Suprapubic skin (tissue), 4 donors: ENCODE data around the gene H19. TPM values are rescaled to one million over a fixed set of nuclear protein-coding genes. Genes with fewer than 3 reads are reported as not detected.

Experiments used
- DNase-seq, 2 donors: peaks; one replicate each; pipeline ENCODE4 v3.0.0-alpha.2; 2019; ENCODE audit warnings: low spot score in 2 of 2
- H3K27ac ChIP-seq: fragments of 200-600 bp; sonication (generic); one replicate; pipeline ENCODE4 v1.5.1; 2019
- H3K27me3 ChIP-seq: fragments of 200-600 bp; sonication (generic); one replicate; pipeline ENCODE4 v1.5.1; 2019
- H3K36me3 ChIP-seq: fragments of 200-600 bp; sonication (generic); one replicate; pipeline ENCODE4 v1.5.1; 2019
- H3K4me1 ChIP-seq: fragments of 200-600 bp; sonication (generic); one replicate; pipeline ENCODE4 v1.5.1; 2019
- H3K4me3 ChIP-seq: fragments of 200-600 bp; sonication (generic); one replicate; pipeline ENCODE4 v1.5.1; 2019; ENCODE audit warnings: mild to moderate bottlenecking
- H3K9me3 ChIP-seq: fragments of 200-600 bp; sonication (generic); one replicate; pipeline ENCODE4 v1.5.1; 2019
- EP300 ChIP-seq: sonication (generic); formaldehyde crosslinking; IDR thresholded peaks from one replicate; pipeline ENCODE4 v1.6.1; 2017; ENCODE audit warnings: antibody characterized with exemption
- POLR2A ChIP-seq, 2 donors: fragments of 450-650 bp; IDR thresholded peaks; one replicate each; pipeline ENCODE4 v1.6.1; 2017; ENCODE audit warnings: antibody characterized with exemption in 2 of 2, mild to moderate bottlenecking in 2 of 2, moderate library complexity in 2 of 2
- POLR2AphosphoS5 ChIP-seq, 3 donors: sonication (generic); formaldehyde crosslinking; IDR thresholded peaks; one replicate each; pipeline ENCODE4 v1.6.1; 2017; ENCODE audit warnings: antibody characterized with exemption in 3 of 3
- WGBS: methylation state at CpG from one replicate; pipeline ENCODE4 v1.1.5; 2018; 5-methylcytosine and 5-hydroxymethylcytosine counted together
- total RNA-seq, 4 donors: library from RNA; depleted of rRNA; stranded (reverse); fragments of >200 nt; gene quantifications; one replicate each; pipeline ENCODE4 v1.1.0, GENCODE V29; 2016
- TF ChIP-seq, protein P1 (sequence below), 2 donors: fragments of 200-600 bp in 1 of 2; fragments of 450-650 bp in 1 of 2; sonication (generic) in 1 of 2; IDR thresholded peaks; one replicate each; pipeline ENCODE4 v1.5.1; 2016 to 2019; ENCODE audit warnings: antibody characterized with exemption in 2 of 2, mild to moderate bottlenecking in 1 of 2, moderate library complexity in 1 of 2

H19 gene
- total RNA-seq, 4 donors from 2014 or later = 20.0 to 62.2 (median 40.4) TPM

DNA sequence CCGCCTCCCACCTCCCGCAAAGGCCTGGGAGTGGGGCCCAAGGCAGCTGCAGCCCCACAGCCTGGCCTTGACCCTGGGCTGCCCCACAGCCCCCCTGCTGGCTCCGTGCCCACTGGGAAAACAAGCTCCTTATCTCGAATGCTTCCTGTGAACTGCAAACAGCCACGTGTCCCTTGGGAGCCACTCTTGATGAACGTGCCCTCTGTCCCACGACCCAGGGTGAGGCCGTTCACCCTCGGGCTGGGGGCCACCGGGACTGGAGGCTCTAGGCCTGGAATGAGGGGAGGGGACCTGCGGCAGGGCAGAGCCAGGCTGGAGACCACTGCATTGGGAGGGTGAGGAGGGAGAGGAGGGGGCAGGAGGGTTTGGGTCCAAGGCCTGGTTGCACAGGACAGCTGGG, 9.5 kb downstream of the H19 start:
- Histone ChIP-seq H3K27ac (no peak overlapping the region), H3K4me3 (no peak overlapping the region), H3K4me1 (no peaks in the 10 kb centered on the region), H3K27me3 (no peaks in the 10 kb centered on the region), H3K36me3 (no peaks in the 10 kb centered on the region), H3K9me3 (no peaks in the 10 kb centered on the region)
- TF ChIP-seq POLR2A (IDR thresholded peaks at IDR 0.05) = no peak
- TF ChIP-seq, protein P1, sequence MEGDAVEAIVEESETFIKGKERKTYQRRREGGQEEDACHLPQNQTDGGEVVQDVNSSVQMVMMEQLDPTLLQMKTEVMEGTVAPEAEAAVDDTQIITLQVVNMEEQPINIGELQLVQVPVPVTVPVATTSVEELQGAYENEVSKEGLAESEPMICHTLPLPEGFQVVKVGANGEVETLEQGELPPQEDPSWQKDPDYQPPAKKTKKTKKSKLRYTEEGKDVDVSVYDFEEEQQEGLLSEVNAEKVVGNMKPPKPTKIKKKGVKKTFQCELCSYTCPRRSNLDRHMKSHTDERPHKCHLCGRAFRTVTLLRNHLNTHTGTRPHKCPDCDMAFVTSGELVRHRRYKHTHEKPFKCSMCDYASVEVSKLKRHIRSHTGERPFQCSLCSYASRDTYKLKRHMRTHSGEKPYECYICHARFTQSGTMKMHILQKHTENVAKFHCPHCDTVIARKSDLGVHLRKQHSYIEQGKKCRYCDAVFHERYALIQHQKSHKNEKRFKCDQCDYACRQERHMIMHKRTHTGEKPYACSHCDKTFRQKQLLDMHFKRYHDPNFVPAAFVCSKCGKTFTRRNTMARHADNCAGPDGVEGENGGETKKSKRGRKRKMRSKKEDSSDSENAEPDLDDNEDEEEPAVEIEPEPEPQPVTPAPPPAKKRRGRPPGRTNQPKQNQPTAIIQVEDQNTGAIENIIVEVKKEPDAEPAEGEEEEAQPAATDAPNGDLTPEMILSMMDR (IDR thresholded peaks at IDR 0.05) = no peak
- WGBS = no CpG with 5 or more reads among the region's 11 CpGs
- DNase-seq = no peak

DNA sequence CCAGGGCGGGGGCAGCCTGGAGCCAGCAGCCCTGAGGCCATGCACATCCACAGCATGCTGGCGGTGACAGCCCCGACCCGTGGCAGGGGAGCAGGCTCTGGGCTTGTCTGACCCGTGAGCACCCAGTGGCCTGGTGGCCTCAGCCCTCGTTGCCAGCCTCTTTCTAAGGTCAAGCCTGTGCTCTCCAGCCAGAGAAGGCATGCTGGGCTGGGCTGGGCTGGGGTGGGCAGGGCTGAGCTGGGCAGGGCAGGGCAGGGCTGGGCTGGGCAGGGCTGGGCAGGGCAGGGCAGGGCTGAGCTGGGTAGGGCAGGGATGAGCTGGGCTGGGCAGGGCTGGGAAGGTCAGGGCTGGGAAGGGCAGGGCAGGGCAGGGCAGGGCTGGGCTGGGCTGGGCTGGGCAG, 10.6 kb downstream of the H19 start:
- Histone ChIP-seq H3K27me3 (no peaks in the 10 kb centered on the region), H3K4me1 (no peaks in the 10 kb centered on the region), H3K9me3 (no peaks in the 10 kb centered on the region), H3K36me3 (no peaks in the 10 kb centered on the region), H3K4me3 (no peak overlapping the region), H3K27ac (no peak overlapping the region)
- TF ChIP-seq POLR2A (IDR thresholded peaks at IDR 0.05) = no peak
- TF ChIP-seq, protein P1 (IDR thresholded peaks at IDR 0.05) = no peak
- TF ChIP-seq EP300 = no peak
- no peak for TF ChIP-seq POLR2AphosphoS5 (IDR thresholded peaks at IDR 0.05)
- no CpG with 5 or more reads among the region's 6 CpGs for WGBS
- DNase-seq = no peak

DNA sequence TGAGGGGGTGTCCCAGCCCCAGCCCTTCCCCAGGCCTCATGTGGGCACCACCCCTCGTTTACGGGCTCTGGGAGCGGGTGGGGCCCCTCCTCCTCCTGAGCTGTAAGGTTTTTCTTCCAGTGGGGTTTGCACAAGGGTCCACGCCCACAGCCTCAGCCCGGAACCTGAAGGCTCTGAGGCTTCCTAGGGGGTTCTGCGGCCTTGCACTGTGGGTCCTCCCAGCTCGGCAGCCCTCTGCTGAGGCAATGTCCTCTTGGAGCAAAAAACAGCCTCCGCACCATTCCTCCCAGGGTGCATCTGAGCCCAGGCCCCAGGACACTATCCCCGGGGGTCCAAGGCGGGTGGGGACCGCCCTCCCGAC, 14.1 kb downstream of the H19 start:
- H3K9me3 ChIP-seq = no peaks in the 10 kb centered on the region
- H3K27me3 ChIP-seq = no peaks in the 10 kb centered on the region
- H3K4me1 ChIP-seq = no peaks in the 10 kb centered on the region
- DNase-seq = peak in 1 of 2 donors; percentile 34
- no CpG with 5 or more reads among the region's 12 CpGs for WGBS
- no peaks in the 10 kb centered on the region for H3K36me3 ChIP-seq
- H3K27ac ChIP-seq = no peak overlapping the region
- no peak for TF ChIP-seq POLR2AphosphoS5 (IDR thresholded peaks at IDR 0.05)
- no peak overlapping the region for H3K4me3 ChIP-seq

DNA sequence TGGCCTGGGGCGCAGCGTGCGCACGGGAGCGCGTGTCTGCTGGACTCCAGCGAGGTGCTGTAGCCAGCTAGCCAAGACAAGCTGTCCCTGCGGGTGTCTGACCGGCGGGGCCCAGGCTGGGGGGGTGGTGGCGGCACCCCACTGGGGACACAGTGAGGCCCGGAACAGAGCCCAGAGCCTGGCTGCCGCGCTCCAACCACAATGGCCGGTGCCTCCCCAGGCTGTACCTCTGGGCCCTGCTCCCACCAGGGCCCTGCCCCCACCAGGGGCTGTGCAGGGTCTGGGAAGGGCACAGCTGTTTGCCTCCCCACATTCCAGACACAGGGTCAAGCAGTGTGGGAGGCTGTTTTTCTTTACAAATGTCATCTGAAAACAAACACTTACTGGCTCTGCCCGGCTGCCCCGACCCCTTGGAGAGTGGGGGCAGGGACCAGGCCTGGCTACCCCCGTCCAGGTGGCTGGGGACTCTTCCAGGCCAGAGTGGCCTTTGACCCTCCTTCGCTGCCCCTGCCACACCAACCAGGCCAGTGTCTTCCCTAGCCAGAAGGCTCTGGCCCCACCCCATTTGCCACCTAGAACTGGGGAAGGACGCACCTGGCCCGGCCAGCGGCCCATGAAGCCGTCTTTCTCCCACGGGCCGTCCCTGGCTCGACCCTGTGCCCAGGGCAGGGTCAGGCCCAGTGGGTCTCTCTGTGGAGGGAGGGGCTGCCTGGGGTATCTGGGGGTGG, 14.6 kb downstream of the H19 start:
- TF ChIP-seq POLR2A (IDR thresholded peaks at IDR 0.05) = no peak
- no peak for TF ChIP-seq POLR2AphosphoS5 (IDR thresholded peaks at IDR 0.05)
- no peak for TF ChIP-seq EP300
- TF ChIP-seq, protein P1 (IDR thresholded peaks at IDR 0.05) = no peak
- H3K4me3 ChIP-seq = no peak overlapping the region
- H3K27ac ChIP-seq = no peak overlapping the region
- no CpG with 5 or more reads among the region's 26 CpGs for WGBS
- no peaks in the 10 kb centered on the region for H3K9me3 ChIP-seq
- no peaks in the 10 kb centered on the region for H3K36me3 ChIP-seq
- H3K4me1 ChIP-seq = no peaks in the 10 kb centered on the region
- no peak for DNase-seq
- H3K27me3 ChIP-seq = no peaks in the 10 kb centered on the region

DNA sequence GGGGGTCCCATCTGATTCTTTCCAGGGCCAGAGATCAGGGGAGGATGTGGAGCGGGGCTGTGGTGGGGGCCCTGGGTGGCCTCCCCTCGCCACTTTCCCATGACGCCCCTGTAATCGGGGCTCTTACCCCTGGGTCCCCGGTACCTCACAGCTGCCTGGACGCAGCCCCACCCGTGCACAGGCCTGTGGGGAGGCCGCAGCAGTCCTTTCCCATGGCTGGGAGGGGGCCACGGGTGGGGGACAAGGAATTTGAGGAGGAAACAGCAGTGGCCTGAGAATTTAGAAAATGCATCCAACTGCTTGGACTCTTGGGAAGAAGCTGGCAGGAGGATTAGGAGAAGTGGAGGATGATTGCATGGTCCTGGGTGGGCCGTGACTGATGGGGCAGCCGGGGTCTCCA, 18.0 kb downstream of the H19 start:
- no CpG with 5 or more reads among the region's 11 CpGs for WGBS
- Histone ChIP-seq H3K27me3 (no peaks in the 10 kb centered on the region), H3K36me3 (no peaks in the 10 kb centered on the region), H3K27ac (no peak overlapping the region), H3K9me3 (no peaks in the 10 kb centered on the region), H3K4me1 (no peaks in the 10 kb centered on the region), H3K4me3 (no peak overlapping the region)
- TF ChIP-seq, protein P1 (IDR thresholded peaks at IDR 0.05) = no peak
- TF ChIP-seq POLR2AphosphoS5 (IDR thresholded peaks at IDR 0.05) (no peak), POLR2A (IDR thresholded peaks at IDR 0.05) (no peak)
- no peak for DNase-seq
